Smooth muscle cell of bladder (primary cell): ENCODE results near the gene TRIP4. TPM values are rescaled to one million over a fixed set of nuclear protein-coding genes. Genes with fewer than 3 reads are reported as not detected.

ENCODE experiments used
- total RNA-seq: library from RNA; depleted of rRNA; stranded (reverse); fragments of >200 nt; gene quantifications from 2 replicates; pipeline ENCODE4 v1.2.3, GENCODE V29; 2014

Gene TRIP4
- 7.4 and 8.2 TPM in 2 replicates for total RNA-seq

DNA sequence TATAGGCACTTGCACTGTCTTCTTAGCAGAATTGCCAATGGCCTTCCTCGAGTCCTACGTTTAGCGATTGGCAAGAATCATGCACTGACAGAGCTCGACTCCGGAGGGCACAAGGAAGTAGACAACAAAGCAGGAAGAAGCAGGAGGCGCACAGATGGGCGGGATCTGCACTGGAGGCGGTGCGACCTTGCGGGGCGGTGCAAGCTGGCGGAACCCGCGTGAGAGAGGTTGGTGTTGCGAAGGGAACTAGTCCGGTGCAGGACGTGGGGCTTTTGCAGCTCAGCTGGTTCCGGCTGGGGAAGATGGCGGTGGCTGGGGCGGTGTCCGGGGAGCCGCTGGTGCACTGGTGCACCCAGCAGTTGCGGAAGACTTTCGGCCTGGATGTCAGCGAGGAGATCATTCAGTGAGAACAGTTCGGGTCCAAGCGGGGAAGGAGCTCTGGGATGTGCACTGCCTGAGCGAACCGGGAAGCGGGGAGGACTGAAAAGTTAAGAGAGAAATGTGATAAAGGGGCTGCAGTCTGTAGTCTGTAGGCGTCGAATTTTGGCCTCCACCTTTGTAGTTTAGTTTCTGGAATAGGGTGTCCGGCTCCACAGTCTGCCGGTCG is at the start of gene TRIP4:
TRIP4 (plus strand) TSS at position 275 of the 607 bp plus-strand sequence; CDS start at position 303, 28 bp downstream.

DNA sequence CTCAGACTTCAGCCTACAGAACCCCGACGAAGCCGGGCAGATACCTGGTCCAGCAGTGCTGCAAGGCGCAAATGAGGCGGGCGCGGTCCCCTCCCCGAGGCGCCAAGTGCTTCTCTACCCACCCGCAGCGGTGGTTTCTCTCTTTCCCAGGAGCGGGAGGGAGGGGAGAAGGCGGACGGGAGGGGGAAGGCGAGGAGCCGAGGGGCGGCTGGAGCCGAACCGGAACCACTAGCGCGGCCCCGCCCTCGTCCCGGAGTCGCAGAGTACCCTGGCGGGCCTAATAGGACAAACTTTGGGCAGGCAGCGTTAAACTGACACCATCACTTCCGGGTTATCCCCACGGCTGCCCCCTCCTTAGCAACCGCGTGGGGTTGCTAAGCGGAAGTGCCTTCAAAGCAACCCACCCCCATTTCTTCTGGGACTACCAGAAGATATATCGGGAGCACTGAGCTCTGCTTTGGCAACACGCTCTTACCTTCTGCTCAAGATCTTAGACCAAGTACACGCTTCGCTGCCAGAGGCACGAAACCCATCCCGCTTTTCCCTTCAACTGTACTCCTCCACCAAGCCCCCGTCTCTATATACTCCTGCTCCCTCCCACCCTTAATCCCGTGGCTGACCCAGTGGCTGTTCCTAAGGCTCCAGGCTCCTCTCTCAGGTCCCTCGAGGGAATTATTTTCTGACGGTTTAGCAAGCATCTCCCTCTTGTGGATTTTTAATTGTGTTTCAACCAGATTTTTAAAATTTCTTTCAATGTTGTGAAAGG is 31.5 kb upstream of the TRIP4 start, which contains the start of gene CSNK1G1:
CSNK1G1 (minus strand) TSS at position 230 of the 766 bp plus-strand sequence. CDS start 55,674 bp downstream, outside the sequence.

DNA sequence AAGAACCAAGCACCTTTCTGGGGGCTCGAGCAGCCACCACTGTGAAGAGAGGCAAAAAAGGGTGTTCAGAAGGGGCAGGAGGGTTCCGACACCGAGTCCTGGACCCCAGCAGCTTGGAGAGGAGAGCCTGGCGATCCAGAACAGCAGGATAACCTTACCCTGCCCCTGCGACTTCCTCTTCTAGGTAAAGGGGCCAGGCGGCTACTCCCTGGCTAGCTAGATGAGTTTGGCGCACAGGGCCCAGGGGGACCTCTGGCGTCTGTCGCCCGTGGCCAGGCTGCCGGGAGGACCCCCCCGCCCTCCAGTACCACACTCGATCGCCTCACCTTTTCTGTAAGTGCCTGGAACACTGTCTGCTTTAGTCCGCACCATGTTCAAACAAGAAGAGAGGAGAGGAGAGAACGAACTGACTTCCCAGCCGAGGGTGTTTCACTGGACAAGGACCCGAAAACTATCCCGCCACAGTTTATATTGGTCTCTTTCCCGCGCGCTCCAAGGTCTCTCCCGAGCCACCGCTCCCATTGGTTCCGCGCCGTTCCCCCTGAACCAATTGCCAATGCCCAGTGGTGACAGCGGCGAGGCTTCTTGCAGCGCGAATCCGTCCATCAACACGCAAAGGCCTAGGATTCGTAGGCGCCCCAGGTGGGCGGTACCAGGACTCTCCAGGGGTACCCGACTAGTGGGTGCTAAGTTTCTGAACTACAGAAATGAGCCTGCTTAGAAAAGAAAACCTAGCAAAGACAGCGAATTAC is 6.5 kb upstream of the TRIP4 start, which contains the start of gene PCLAF:
PCLAF (minus strand) TSS at position 442 of the 752 bp plus-strand sequence; CDS start at position 372, 70 bp downstream.

DNA sequence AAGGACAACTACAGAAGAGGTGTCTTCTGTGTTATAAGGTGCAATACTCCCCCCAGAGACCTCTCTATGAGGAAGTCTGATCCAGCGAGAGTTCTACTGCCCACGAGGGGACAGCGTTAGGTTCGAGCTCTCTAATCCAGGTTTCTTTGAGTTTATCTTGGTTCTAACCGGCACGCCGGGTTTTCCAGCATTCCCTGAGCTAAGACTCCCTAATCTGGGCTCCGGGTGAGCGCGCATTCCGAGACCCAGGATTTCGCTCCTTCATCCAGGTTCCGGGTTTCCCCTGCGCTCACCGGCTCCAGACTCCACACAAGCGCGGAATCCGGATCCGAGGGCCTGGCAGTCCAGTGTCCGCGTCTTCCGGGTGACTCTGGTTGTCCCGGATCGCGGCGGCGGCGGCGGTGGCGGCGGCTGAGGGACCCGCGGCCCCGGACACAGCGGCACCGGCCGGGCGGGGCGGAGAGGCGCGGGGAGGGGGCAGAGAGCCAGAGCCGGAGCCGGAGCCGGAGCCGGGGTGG is 72.6 kb downstream of the TRIP4 start, which contains the start of gene ZNF609:
ZNF609 (plus strand) TSS at position 373 of the 518 bp plus-strand sequence. CDS start 38,842 bp downstream, outside the sequence.

Other genes starting within 250 kb of the TRIP4 start
- 0.14 and 0.18 TPM in 2 replicates for gene SNX22, start 236.1 kb upstream of the TRIP4 start, total RNA-seq
- gene PPIB, start 224.8 kb upstream of the TRIP4 start, total RNA-seq = 1,545 and 1,681 TPM in 2 replicates
- gene CSNK1G1, start 31.7 kb upstream of the TRIP4 start, total RNA-seq = 18.5 and 20.6 TPM in 2 replicates
- gene PCLAF, start 6.4 kb upstream of the TRIP4 start, total RNA-seq = 14.7 and 32.0 TPM in 2 replicates
- gene ZNF609, start 72.7 kb downstream of the TRIP4 start, total RNA-seq = 13.2 and 15.8 TPM in 2 replicates